Skeletal muscle satellite cell (primary cell): ENCODE results near the gene CLPTM1L.
"Not testable (repeated sequence)": the region's sequence is repeated elsewhere in the genome, so short reads cannot be mapped to it uniquely, and the experiment has no call there.

Experiments used
- H3K27me3 ChIP-seq: 2 replicates; pipeline ENCODE4 v1.7.0; 2013; ENCODE audit warnings: low read length; ENCODE audit not compliant: control insufficient read depth, insufficient read depth
- H3K36me3 ChIP-seq: 2 replicates; pipeline ENCODE4 v1.7.0; 2013; ENCODE audit warnings: mild to moderate bottlenecking, control low read depth, low read length; ENCODE audit not compliant: insufficient read depth
- H3K4me1 ChIP-seq: 2 replicates; pipeline ENCODE4 v1.7.0; 2013; ENCODE audit warnings: low read length; ENCODE audit not compliant: control insufficient read depth, insufficient read depth
- H3K4me2 ChIP-seq: 2 replicates; pipeline ENCODE4 v1.7.0; 2013; ENCODE audit warnings: mild to moderate bottlenecking, low read length
- H3K4me3 ChIP-seq: 2 replicates; pipeline ENCODE4 v1.7.0; 2013; ENCODE audit warnings: low read length
- H3K9ac ChIP-seq: 2 replicates; pipeline ENCODE4 v1.7.0; 2013; ENCODE audit warnings: mild to moderate bottlenecking, low read depth, low read length, moderate library complexity
- H3K9me3 ChIP-seq: replicated peaks from 2 replicates; pipeline ENCODE4 v1.7.0; 2013; ENCODE audit warnings: mild to moderate bottlenecking, control low read depth, low read length

The CLPTM1L gene

GRCh38 chr5:1279443-1280151 lies 65.3 kb downstream of the CLPTM1L start:
- Histone ChIP-seq H3K36me3 (no peaks in the 10 kb centered on the region), H3K4me1 (no peaks in the 10 kb centered on the region), H3K27me3 (no peaks in the 10 kb centered on the region), H3K4me2 (no peak overlapping the region), H3K9me3 (no peaks in the 10 kb centered on the region), H3K9ac (no peak overlapping the region), H3K4me3 (no peak overlapping the region)

DNA sequence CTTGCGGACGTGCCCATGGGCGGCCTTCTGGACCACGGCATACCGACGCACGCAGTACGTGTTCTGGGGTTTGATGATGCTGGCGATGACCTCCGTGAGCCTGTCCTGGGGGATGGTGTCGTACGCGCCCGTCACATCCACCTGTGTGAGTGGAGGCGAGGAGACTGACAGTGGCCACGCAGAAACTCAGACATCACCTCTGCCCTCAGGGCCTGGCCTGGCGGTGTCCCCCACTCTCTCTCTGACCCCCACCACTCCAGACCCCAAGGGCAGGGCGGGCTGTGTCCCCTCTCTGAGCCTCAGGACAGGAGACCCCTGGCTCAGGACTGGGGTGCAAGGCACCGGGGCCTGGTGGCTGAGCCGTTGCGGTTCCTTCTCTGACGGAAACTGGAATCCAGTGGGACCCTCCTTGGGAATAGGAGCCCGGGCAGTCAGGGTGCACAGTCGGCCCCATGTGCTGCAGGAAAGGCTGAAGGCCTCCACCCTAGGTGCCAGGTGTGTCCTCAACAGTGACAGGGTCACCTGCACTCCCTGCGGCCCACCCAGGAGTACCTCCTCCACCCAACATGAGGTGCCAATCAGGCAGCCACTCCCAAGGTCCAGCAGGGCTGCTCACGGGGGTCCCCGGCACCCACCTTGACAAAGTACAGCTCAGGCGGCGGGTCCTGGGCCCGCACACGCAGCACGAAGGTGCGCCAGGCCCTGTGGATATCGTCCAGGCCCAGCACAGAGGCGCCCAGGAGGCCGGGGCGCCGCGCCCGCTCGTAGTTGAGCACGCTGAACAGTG lies 66.0 kb downstream of the CLPTM1L start:
- no peak overlapping the region for H3K4me2 ChIP-seq
- H3K9me3 ChIP-seq, result no peaks in the 10 kb centered on the region

DNA sequence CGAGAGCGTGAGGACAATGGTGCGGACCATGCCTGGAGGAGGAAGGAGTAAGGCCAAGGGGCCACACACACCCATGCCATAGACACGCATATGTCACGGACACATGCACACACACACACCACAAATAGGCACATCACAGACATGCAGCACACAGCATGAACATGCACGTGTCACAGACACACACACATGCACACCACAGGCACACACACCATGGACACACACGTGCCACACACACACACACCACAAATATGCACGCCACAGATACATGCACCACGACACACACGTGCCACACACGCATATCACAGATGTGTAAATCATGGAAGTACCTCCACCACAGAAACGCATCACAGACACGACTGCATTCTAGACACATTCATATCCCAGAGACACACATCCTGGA lies 66.7 kb downstream of the CLPTM1L start:
- Histone ChIP-seq H3K4me3 (no peak overlapping the region), H3K4me2 (no peak overlapping the region), H3K4me1 (no peaks in the 10 kb centered on the region), H3K9ac (no peak overlapping the region), H3K36me3 (no peaks in the 10 kb centered on the region), H3K9me3 (no peaks in the 10 kb centered on the region), H3K27me3 (no peaks in the 10 kb centered on the region)

More for the DNA sequence above, 66.0 kb downstream of the CLPTM1L start:
- H3K36me3 ChIP-seq, result no peaks in the 10 kb centered on the region
- H3K9ac ChIP-seq, result no peak overlapping the region
- H3K27me3 ChIP-seq, result no peaks in the 10 kb centered on the region
- H3K4me3 ChIP-seq, result no peak overlapping the region
- no peaks in the 10 kb centered on the region for H3K4me1 ChIP-seq

GRCh38 chr5:1277781-1278180 lies 67.1 kb downstream of the CLPTM1L start:
- Histone ChIP-seq H3K36me3 (no peaks in the 10 kb centered on the region), H3K4me2 (no peak overlapping the region), H3K27me3 (no peaks in the 10 kb centered on the region), H3K4me1 (no peaks in the 10 kb centered on the region), H3K4me3 (no peak overlapping the region), H3K9ac (no peak overlapping the region), H3K9me3 (no peaks in the 10 kb centered on the region)

DNA sequence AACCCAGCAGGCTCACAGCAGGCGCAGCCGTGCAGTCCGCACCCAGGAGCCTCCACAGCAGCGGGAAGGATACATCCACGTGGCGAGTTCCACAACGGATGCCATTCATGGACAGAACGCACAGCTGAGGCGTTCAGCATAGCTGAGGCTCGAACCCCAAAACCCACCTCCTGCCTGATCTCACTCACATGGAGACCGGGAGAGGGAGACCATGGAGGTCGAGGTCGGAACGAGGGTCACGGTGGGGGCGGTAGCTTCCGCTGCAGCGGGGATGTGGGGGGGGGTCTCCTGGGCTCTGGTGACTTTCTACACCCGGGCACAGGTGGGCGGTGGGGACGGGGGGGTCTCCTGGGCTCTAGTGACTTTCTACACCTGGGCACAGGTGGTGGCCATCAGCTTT lies 67.6 kb downstream of the CLPTM1L start:
- no peaks in the 10 kb centered on the region for H3K9me3 ChIP-seq
- H3K36me3 ChIP-seq, result no peaks in the 10 kb centered on the region
- H3K9ac ChIP-seq, result no peak overlapping the region
- H3K27me3 ChIP-seq, result no peaks in the 10 kb centered on the region
- no peaks in the 10 kb centered on the region for H3K4me1 ChIP-seq
- no peak overlapping the region for H3K4me2 ChIP-seq
- H3K4me3 ChIP-seq, result no peak overlapping the region

GRCh38 chr5:1276930-1277329 lies 68.0 kb downstream of the CLPTM1L start:
- no peak overlapping the region for H3K4me2 ChIP-seq
- no peaks in the 10 kb centered on the region for H3K4me1 ChIP-seq
- H3K9me3 ChIP-seq, result peaks cover 3% of the 10 kb centered on the region
- no peaks in the 10 kb centered on the region for H3K27me3 ChIP-seq
- no peak overlapping the region for H3K9ac ChIP-seq
- H3K4me3 ChIP-seq, result no peak overlapping the region
- no peaks in the 10 kb centered on the region for H3K36me3 ChIP-seq

GRCh38 chr5:1275397-1276391 lies 69.2 kb downstream of the CLPTM1L start:
- H3K27me3 ChIP-seq, H3K9me3 ChIP-seq: not testable (repeated sequence)

DNA sequence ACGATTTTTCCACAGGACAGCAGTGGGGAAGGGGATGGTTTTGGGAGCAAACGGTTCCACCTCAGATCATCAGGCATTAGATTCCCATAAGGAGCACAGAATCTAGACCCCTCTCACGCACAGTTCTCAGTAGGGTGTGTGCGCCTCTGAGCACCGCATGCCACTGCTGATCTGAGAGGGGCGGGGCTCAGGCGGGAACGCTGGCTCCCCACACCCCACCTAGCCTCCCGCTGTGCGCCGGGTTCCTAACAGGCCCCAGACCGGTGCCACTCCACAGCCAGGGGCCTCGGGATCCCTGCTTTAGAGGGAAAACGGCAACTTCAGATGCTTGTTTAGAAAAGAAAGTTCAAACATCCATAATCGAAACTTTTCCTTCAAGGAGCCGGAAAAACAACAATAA lies 70.4 kb downstream of the CLPTM1L start:
- Histone ChIP-seq H3K9ac (no peak overlapping the region), H3K4me3 (no peak overlapping the region), H3K4me2 (no peak overlapping the region), H3K27me3 (no peaks in the 10 kb centered on the region), H3K9me3 (peaks cover 4% of the 10 kb centered on the region), H3K4me1 (no peaks in the 10 kb centered on the region), H3K36me3 (no peaks in the 10 kb centered on the region)

More at GRCh38 chr5:1275397-1276391, 69.2 kb downstream of the CLPTM1L start:
- not testable (repeated sequence) for H3K4me2 ChIP-seq, H3K4me3 ChIP-seq, H3K36me3 ChIP-seq, H3K9ac ChIP-seq, H3K4me1 ChIP-seq

DNA sequence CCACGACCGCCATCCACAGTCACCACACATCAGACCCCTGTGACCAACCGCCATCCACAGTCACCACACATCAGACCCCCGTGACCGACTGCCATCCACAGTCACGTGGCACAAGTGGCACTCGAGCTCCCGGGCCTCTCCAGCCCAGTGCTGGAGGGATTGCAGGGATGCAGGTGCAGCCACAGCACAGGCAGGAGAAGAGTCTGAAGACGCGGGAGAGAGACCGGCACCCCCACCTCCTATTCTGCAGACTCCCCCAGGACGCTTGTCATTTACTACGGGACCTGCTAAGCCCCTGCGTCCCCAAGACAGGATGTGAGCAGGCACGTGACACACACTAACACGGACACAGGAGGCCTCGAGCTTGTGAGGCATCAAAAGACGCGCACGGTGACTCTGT lies 71.2 kb downstream of the CLPTM1L start:
- Histone ChIP-seq H3K9ac (no peak overlapping the region), H3K4me2 (no peak overlapping the region), H3K4me1 (no peaks in the 10 kb centered on the region), H3K27me3 (no peaks in the 10 kb centered on the region), H3K36me3 (no peaks in the 10 kb centered on the region), H3K4me3 (no peak overlapping the region), H3K9me3 (peaks cover 4% of the 10 kb centered on the region)

DNA sequence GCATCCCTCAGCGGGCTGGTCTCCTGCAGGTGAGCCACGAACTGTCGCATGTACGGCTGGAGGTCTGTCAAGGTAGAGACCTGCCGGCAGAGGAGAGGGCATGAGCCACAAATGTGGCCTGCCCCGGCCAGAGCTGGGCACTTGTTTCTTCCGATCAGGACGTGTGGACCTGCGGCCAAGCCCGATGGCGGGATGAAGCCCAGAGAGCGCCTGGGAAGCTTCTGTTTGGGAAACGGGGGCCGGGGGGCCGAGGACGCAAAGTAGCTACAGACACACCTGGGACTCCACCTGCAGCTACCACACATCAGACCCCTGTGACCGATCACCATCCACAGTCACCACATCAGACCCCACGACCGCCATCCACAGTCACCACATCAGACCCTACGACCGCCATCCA lies 72.7 kb downstream of the CLPTM1L start:
- no peaks in the 10 kb centered on the region for H3K27me3 ChIP-seq
- H3K36me3 ChIP-seq, result no peaks in the 10 kb centered on the region
- peaks cover 4% of the 10 kb centered on the region for H3K9me3 ChIP-seq
- H3K9ac ChIP-seq, result no peak overlapping the region
- no peak overlapping the region for H3K4me3 ChIP-seq
- no peak overlapping the region for H3K4me2 ChIP-seq
- H3K4me1 ChIP-seq, result no peaks in the 10 kb centered on the region
